Endothelial cell of umbilical vein (primary cell): ENCODE measurements around the gene FLVCR2.

ENCODE experiments used
- EZH2 ChIP-seq: IDR thresholded peaks from 2 replicates; pipeline ENCODE4 v1.6.1; 2012; ENCODE audit warnings: borderline replicate concordance, low read depth, mild to moderate bottlenecking, moderate library complexity, low read length, inconsistent platforms; ENCODE audit not compliant: severe bottlenecking
- FOS ChIP-seq: IDR thresholded peaks from 2 replicates; pipeline ENCODE4 v1.6.1; 2011; ENCODE audit warnings: mild to moderate bottlenecking, low read length, moderate library complexity, borderline replicate concordance; ENCODE audit not compliant: insufficient read depth
- GATA2 ChIP-seq: IDR thresholded peaks from 2 replicates; pipeline ENCODE4 v1.7.0; 2011; ENCODE audit warnings: low read depth, mild to moderate bottlenecking, moderate library complexity, mixed read lengths, low read length; ENCODE audit not compliant: insufficient read length, insufficient read depth
- MYC ChIP-seq: IDR thresholded peaks from one replicate; pipeline ENCODE4 v1.6.1; 2011; ENCODE audit warnings: mild to moderate bottlenecking, low read depth, low read length
- POLR2A ChIP-seq: IDR thresholded peaks from 2 replicates; pipeline ENCODE4 v1.6.1; 2012; ENCODE audit warnings: low read depth, mild to moderate bottlenecking, control low read depth, low read length
- POLR2AphosphoS5 ChIP-seq: IDR thresholded peaks from 2 replicates; pipeline ENCODE4 v1.6.1; 2012; ENCODE audit warnings: low read depth, mild to moderate bottlenecking, control low read depth, low read length, moderate library complexity; ENCODE audit not compliant: insufficient read depth
- TF ChIP-seq, protein P1 (sequence below), 2 donors: IDR thresholded peaks; 1 replicate in 1 of 2; 2 replicates in 1 of 2; pipeline ENCODE4 v1.5.1; 2011; ENCODE audit warnings: low read length in 2 of 2, mild to moderate bottlenecking in 2 of 2, moderate library complexity in 2 of 2, control low read depth in 1 of 2, inconsistent platforms in 1 of 2, low read depth in 1 of 2; ENCODE audit not compliant: insufficient read depth in 1 of 2; ENCODE audit errors: extremely low read depth in 1 of 2
- TF ChIP-seq, protein P2 (sequence below): IDR thresholded peaks from 2 replicates; pipeline ENCODE4 v1.6.1; 2011; ENCODE audit not compliant: insufficient read depth, insufficient read length

DNA sequence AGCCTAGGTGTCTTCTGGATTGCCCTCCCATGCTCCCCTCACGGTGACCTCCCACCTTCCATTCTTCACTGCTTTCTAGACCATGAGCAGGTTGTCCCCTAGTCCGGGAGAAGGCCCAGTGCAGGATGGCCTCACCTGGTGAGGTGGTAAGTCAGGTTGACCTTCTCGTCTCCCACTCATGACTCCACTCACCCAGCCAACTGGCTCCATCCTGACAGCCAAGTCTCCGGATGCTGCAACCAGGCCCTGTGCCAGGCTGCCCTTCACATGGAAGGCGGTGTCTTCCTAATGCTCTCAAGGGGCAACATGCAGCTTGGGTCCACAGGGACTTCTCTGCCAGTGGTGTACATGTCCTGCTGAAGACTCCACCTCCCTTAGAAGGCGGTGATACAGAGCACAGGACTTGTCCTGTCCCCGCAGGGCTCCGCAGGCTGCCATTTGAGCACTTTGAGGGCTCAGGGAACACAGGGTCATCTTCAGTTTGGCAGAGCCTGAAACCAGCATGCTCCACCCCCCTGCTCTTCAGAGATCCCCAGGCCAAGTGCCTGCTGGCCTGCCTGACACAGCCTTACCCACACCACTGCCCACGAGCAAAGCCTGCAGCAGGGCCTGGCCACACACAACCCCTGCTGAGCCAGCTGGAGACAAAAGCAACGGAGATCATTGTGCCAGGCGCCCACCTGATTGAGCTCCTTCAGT is 30.7 kb upstream of the FLVCR2 start:
- TF ChIP-seq, protein P1, sequence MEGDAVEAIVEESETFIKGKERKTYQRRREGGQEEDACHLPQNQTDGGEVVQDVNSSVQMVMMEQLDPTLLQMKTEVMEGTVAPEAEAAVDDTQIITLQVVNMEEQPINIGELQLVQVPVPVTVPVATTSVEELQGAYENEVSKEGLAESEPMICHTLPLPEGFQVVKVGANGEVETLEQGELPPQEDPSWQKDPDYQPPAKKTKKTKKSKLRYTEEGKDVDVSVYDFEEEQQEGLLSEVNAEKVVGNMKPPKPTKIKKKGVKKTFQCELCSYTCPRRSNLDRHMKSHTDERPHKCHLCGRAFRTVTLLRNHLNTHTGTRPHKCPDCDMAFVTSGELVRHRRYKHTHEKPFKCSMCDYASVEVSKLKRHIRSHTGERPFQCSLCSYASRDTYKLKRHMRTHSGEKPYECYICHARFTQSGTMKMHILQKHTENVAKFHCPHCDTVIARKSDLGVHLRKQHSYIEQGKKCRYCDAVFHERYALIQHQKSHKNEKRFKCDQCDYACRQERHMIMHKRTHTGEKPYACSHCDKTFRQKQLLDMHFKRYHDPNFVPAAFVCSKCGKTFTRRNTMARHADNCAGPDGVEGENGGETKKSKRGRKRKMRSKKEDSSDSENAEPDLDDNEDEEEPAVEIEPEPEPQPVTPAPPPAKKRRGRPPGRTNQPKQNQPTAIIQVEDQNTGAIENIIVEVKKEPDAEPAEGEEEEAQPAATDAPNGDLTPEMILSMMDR (IDR thresholded peaks at IDR 0.05; ENCODE audit: extremely low read depth in 1 of 2, insufficient read depth in 1 of 2, low read depth in 1 of 2, low read length in 2 of 2), result no peak
- TF ChIP-seq POLR2A, result no peak
- no peak for TF ChIP-seq POLR2AphosphoS5
- no peak for TF ChIP-seq EZH2
- TF ChIP-seq GATA2, result no peak
- TF ChIP-seq, protein P2, sequence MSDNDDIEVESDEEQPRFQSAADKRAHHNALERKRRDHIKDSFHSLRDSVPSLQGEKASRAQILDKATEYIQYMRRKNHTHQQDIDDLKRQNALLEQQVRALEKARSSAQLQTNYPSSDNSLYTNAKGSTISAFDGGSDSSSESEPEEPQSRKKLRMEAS, result no peak
- no peak for TF ChIP-seq MYC
- TF ChIP-seq FOS, result no peak
